Right lobe of liver (tissue), 6 donors: ENCODE measurements around the gene CIB4. TPM values are rescaled to one million over a fixed set of nuclear protein-coding genes. Genes with fewer than 3 reads are reported as not detected.
A peak's percentile ranks its signal among the peaks of the same experiment; 100 is the strongest.

Experiments
- ATAC-seq, 4 donors: fragments of 200-7000 bp; cut with Tn5 transposase; one replicate each; pipeline ENCODE4 v1.9.1; 2020; ENCODE audit warnings: mild to moderate bottlenecking in 4 of 4, moderate library complexity in 4 of 4
- DNase-seq, 3 donors: peaks; one replicate each; pipeline ENCODE4 v3.0.0-alpha.2; 2020
- H3K27ac ChIP-seq, 3 donors: fragments of 200-600 bp; one replicate each; pipeline ENCODE4 v1.8.0; 2022
- H3K27me3 ChIP-seq, 2 donors: fragments of 200-600 bp; one replicate each; pipeline ENCODE4 v1.8.0; 2022
- H3K36me3 ChIP-seq, 4 donors: fragments of 200-600 bp; sonication (generic) in 1 of 4; one replicate each; pipeline versions ENCODE4 v1.5.1 to v1.8.0; 2017 to 2022; ENCODE audit warnings: control low read depth in 1 of 4
- H3K4me1 ChIP-seq, 4 donors: fragments of 200-600 bp; sonication (generic) in 1 of 4; one replicate each; pipeline versions ENCODE4 v1.5.1 to v1.8.0; 2017 to 2022; ENCODE audit warnings: control low read depth in 1 of 4
- H3K4me3 ChIP-seq, 3 donors: fragments of 200-600 bp; one replicate each; pipeline ENCODE4 v1.8.0; 2022
- H3K9me3 ChIP-seq, 4 donors: fragments of 200-600 bp; sonication (generic) in 1 of 4; one replicate each; pipeline versions ENCODE4 v1.5.1 to v1.8.0; 2017 to 2022; ENCODE audit warnings: control low read depth in 1 of 4
- CTCF ChIP-seq, 4 donors: fragments of 200-600 bp in 3 of 4; fragments of 450-650 bp in 1 of 4; IDR thresholded peaks; one replicate each; pipeline versions ENCODE4 v1.5.1 to v1.8.0; 2016 to 2022; ENCODE audit warnings: antibody characterized with exemption in 4 of 4, mild to moderate bottlenecking in 2 of 4
- POLR2A ChIP-seq: fragments of 450-650 bp; IDR thresholded peaks from one replicate; pipeline ENCODE4 v1.6.1; 2017; ENCODE audit warnings: antibody characterized with exemption, mild to moderate bottlenecking
- WGBS: methylation state at CpG from one replicate; pipeline ENCODE4 v1.1.6; 2018; ENCODE audit warnings: low coverage, low lambda C conversion rate; ENCODE audit not compliant: insufficient coverage; ENCODE audit errors: missing lambda C conversion rate; 5-methylcytosine and 5-hydroxymethylcytosine counted together
- intact Hi-C, 2 donors: fragments of 100-400 bp; cut with DNase I; formaldehyde crosslinking; loops; one replicate each; pipeline versions ENCODE4 v1.11.2 to v1.14.1; 2022
- total RNA-seq, 6 experiments: library from RNA; depleted of rRNA in 2 of 6; stranded (reverse); fragments of >200 nt in 2 of 6; fragmentation: NEBNext Ultra II Directional in 3 of 6; extraction: Animal tissue kit (Norgen Biotek cat#: 25700) in 3 of 6; gene quantifications; one replicate each; pipeline versions ENCODE4 v1.1.0 to v1.2.4, GENCODE V29; 2016 to 2023
- donor health status: DM: no; HTN: yes; CAD: no.
- donor health status: DM: no; HTN: no; CAD: no.
- donor health status: DM: no; HTN: no; CAD: no.
- donor health status: DM: no; HTN: yes; CAD: no.
- donor health status: DM: no; HTN: yes; CAD: no.

Gene CIB4
- total RNA-seq, 6 experiments from 2014 or later = not detected

GRCh38 chr2:26598996-26599373 is 42.2 kb downstream of the CIB4 start:
- ATAC-seq (no peak), DNase-seq (no peak)
- H3K36me3 ChIP-seq = no peaks in the 10 kb centered on the region
- H3K9me3 ChIP-seq = no peaks in the 10 kb centered on the region
- no peak for TF ChIP-seq CTCF (IDR thresholded peaks at IDR 0.05)
- no peak for TF ChIP-seq POLR2A
- intact Hi-C loops = no loop called here
- no peaks in the 10 kb centered on the region for H3K4me1 ChIP-seq
- 33% methylated on average over 4 of the region's 4 CpGs for WGBS
- H3K27me3 ChIP-seq = no peaks in the 10 kb centered on the region
- H3K27ac ChIP-seq = no peak overlapping the region
- H3K4me3 ChIP-seq = no peak overlapping the region

- Histone ChIP-seq H3K27me3 (no peaks in the 10 kb centered on the region), H3K9me3 (no peaks in the 10 kb centered on the region), H3K36me3 (no peaks in the 10 kb centered on the region), H3K4me1 (no peaks in the 10 kb centered on the region), H3K4me3 (no peak overlapping the region), H3K27ac (no peak overlapping the region)
- ATAC-seq = no peak
- intact Hi-C loops = no loop called here
- TF ChIP-seq CTCF (IDR thresholded peaks at IDR 0.05) (no peak), POLR2A (no peak)
- 40% methylated on average over 5 of the region's 13 CpGs for WGBS
- DNase-seq = no peak
Measured at GRCh38 chr2:26598336-26598995, 42.7 kb downstream of the CIB4 start.

- no peak overlapping the region for H3K4me3 ChIP-seq
- no peaks in the 10 kb centered on the region for H3K27me3 ChIP-seq
- H3K36me3 ChIP-seq = no peaks in the 10 kb centered on the region
- intact Hi-C loops = no loop called here
- ATAC-seq (no peak), DNase-seq (no peak)
- WGBS = 39% methylated on average over 2 of the region's 2 CpGs
- TF ChIP-seq POLR2A = no peak
- no peak for TF ChIP-seq CTCF (IDR thresholded peaks at IDR 0.05)
- H3K27ac ChIP-seq = no peak overlapping the region
- no peaks in the 10 kb centered on the region for H3K4me1 ChIP-seq
- H3K9me3 ChIP-seq = no peaks in the 10 kb centered on the region
Measured at GRCh38 chr2:26597197-26597596, 44.0 kb downstream of the CIB4 start.

- ATAC-seq (no peak), DNase-seq (peak in 2 of 3 donors; percentile 3)
- Histone ChIP-seq H3K4me3 (no peak overlapping the region), H3K27me3 (no peaks in the 10 kb centered on the region), H3K9me3 (no peaks in the 10 kb centered on the region), H3K36me3 (no peaks in the 10 kb centered on the region), H3K4me1 (no peaks in the 10 kb centered on the region), H3K27ac (no peak overlapping the region)
- no peak for TF ChIP-seq CTCF (IDR thresholded peaks at IDR 0.05)
- no peak for TF ChIP-seq POLR2A
- 51% methylated on average over 6 of the region's 7 CpGs for WGBS
- intact Hi-C loops = no loop called here
Measured at GRCh38 chr2:26595146-26595545, 46.0 kb downstream of the CIB4 start.
